Nephron (organoid): Measurements from ENCODE around the gene PKMYT1.

Source experiments
- H3K27ac Mint-ChIP-seq, 3 experiments: 2 replicates each; pipeline ENCODE4 v1.8.0; 2020; ENCODE audit warnings: mixed read lengths in 3 of 3, mild to moderate bottlenecking in 2 of 3, moderate library complexity in 1 of 3
- H3K27me3 Mint-ChIP-seq: 2 replicates; pipeline ENCODE4 v1.8.0; 2021; ENCODE audit warnings: low read depth, mild to moderate bottlenecking, moderate library complexity, mixed read lengths
- H3K36me3 Mint-ChIP-seq: 2 replicates; pipeline ENCODE4 v1.8.0; 2020; ENCODE audit warnings: low read depth, mixed read lengths
- H3K4me1 Mint-ChIP-seq: 2 replicates; pipeline ENCODE4 v1.8.0; 2020; ENCODE audit warnings: mixed read lengths
- H3K4me3 Mint-ChIP-seq, 3 experiments: 2 replicates each; pipeline ENCODE4 v1.8.0; 2020; ENCODE audit warnings: mild to moderate bottlenecking in 3 of 3, mixed read lengths in 3 of 3, moderate library complexity in 2 of 3
- H3K9me3 Mint-ChIP-seq: 2 replicates; pipeline ENCODE4 v1.8.0; 2020; ENCODE audit warnings: mixed read lengths
- CTCF ChIP-seq, 3 experiments: fragments of 200-600 bp; sonication (generic); IDR thresholded peaks; one replicate each; pipeline ENCODE4 v1.5.0; 2021; ENCODE audit warnings: antibody characterized with exemption in 3 of 3; ENCODE audit not compliant: unreplicated experiment in 3 of 3

Gene PKMYT1

GRCh38 chr16:3013998-3014690 lies 33.9 kb upstream of the PKMYT1 start:
- Mint-ChIP-seq H3K4me3 (no peak overlapping the region), H3K9me3 (no peaks in the 10 kb centered on the region), H3K27ac (no peak overlapping the region), H3K36me3 (no peaks in the 10 kb centered on the region), H3K27me3 (peaks cover 83% of the 10 kb centered on the region), H3K4me1 (no peaks in the 10 kb centered on the region)
- TF ChIP-seq CTCF (IDR thresholded peaks at IDR 0.05; ENCODE audit: unreplicated experiment in 3 of 3), result no peak

- no peak for TF ChIP-seq CTCF (IDR thresholded peaks at IDR 0.05; ENCODE audit: unreplicated experiment in 3 of 3)
- no peaks in the 10 kb centered on the region for H3K9me3 Mint-ChIP-seq
- H3K4me1 Mint-ChIP-seq, result no peaks in the 10 kb centered on the region
- no peaks in the 10 kb centered on the region for H3K36me3 Mint-ChIP-seq
- H3K4me3 Mint-ChIP-seq, result no peak overlapping the region
- no peak overlapping the region for H3K27ac Mint-ChIP-seq
- H3K27me3 Mint-ChIP-seq, result peaks cover 84% of the 10 kb centered on the region
These were observed 33.3 kb upstream of the PKMYT1 start for GRCh38 chr16:3013491-3013951.

- Mint-ChIP-seq H3K36me3 (no peaks in the 10 kb centered on the region), H3K4me3 (peak within 1 kb of the TSS; percentile 13 to 17 (median 14)), H3K9me3 (no peaks in the 10 kb centered on the region), H3K4me1 (peaks cover 5% of the 10 kb centered on the region), H3K27me3 (peaks cover 84% of the 10 kb centered on the region), H3K27ac (peak within 1 kb of the TSS in 1 of 3 experiments; percentile 53)
- no peak for TF ChIP-seq CTCF (IDR thresholded peaks at IDR 0.05; ENCODE audit: unreplicated experiment in 3 of 3)
These were observed 32.7 kb upstream of the PKMYT1 start, which contains the start of gene CLDN9 for GRCh38 chr16:3012828-3013420. Gene CLDN9 (plus strand): TSS chr16:3012923. CDS start chr16:3013363, 440 bp downstream.

- H3K27me3 Mint-ChIP-seq, result peaks cover 89% of the 10 kb centered on the region
- peak overlapping the region in 1 of 3 experiments; percentile 53 for H3K27ac Mint-ChIP-seq
- H3K4me3 Mint-ChIP-seq, result peak overlapping the region; percentile 13 to 17 (median 14)
- H3K9me3 Mint-ChIP-seq, result no peaks in the 10 kb centered on the region
- no peak for TF ChIP-seq CTCF (IDR thresholded peaks at IDR 0.05; ENCODE audit: unreplicated experiment in 3 of 3)
- peaks cover 7% of the 10 kb centered on the region for H3K4me1 Mint-ChIP-seq
- H3K36me3 Mint-ChIP-seq, result no peaks in the 10 kb centered on the region
These were observed 32.0 kb upstream of the PKMYT1 start for GRCh38 chr16:3012246-3012645.

- peaks cover 12% of the 10 kb centered on the region for H3K4me1 Mint-ChIP-seq
- peaks cover 91% of the 10 kb centered on the region for H3K27me3 Mint-ChIP-seq
- no peaks in the 10 kb centered on the region for H3K36me3 Mint-ChIP-seq
- H3K9me3 Mint-ChIP-seq, result no peaks in the 10 kb centered on the region
- peak overlapping the region in 1 of 3 experiments; percentile 85 for H3K27ac Mint-ChIP-seq
- TF ChIP-seq CTCF (IDR thresholded peaks at IDR 0.05; ENCODE audit: unreplicated experiment in 3 of 3), result no peak
- no peak overlapping the region for H3K4me3 Mint-ChIP-seq
These were observed 30.3 kb upstream of the PKMYT1 start for GRCh38 chr16:3010510-3010909.
